ENCODE results near the gene PLAC1.

The PLAC1 gene

GRCh38 chrX:134543288-134543687, 115.0 kb downstream of the PLAC1 start:
- no peak for DNase-seq (ENCODE audit: low read depth)

- DNase-seq (ENCODE audit: low read depth), result peak; percentile 54
Measured at GRCh38 chrX:134542485-134542884, 115.8 kb downstream of the PLAC1 start.

GRCh38 chrX:134541906-134542305, 116.4 kb downstream of the PLAC1 start:
- no peak for DNase-seq (ENCODE audit: low read depth)

- DNase-seq (ENCODE audit: low read depth), result no peak
Measured at GRCh38 chrX:134538316-134538715, 120.0 kb downstream of the PLAC1 start.

- peak; percentile 86 for DNase-seq (ENCODE audit: low read depth)
Measured at GRCh38 chrX:134537179-134537955, 120.9 kb downstream of the PLAC1 start.

GRCh38 chrX:134533952-134534351, 124.3 kb downstream of the PLAC1 start:
- DNase-seq (ENCODE audit: low read depth), result no peak

DNA sequence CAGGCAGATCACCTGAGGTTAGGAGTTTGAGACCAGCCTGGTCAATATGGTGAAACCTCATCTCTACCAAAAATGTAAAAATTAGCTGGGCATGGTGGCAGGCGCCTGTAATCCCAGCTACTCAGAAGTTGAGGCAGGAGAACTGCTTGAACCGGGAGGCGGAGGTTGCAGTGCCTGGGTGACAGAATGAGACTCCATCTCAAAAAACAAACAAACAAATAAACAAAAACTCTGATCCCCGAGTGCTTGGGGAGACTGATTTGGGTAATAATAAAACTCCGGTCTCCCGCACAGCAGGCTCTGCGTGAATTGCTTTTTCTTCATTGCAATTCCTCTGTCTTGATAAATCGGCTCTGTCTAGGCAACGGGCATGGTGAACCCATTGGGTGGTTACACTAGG, 124.9 kb downstream of the PLAC1 start:
- DNase-seq (ENCODE audit: low read depth), result no peak

- no peak for DNase-seq (ENCODE audit: low read depth)
Measured at GRCh38 chrX:134530845-134531244, 127.4 kb downstream of the PLAC1 start.

DNA sequence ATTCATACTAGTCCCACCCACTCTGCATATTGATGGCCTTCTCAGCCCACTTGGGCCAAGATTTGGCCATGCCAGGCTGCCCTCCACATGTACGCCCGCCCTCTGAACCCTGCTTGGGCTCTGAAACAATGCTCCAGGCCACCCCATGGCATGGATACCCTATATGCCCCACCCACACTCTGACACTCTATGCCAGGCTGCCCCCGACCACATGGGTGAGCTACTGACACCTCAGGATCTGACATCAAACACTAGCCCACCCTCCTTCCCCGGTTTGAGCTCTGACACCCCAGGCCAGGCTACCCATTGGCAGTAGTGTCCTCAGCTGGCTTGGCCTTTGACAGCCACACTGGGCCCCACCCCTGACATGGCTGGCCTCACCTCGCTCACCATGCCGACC, 128.8 kb downstream of the PLAC1 start:
- no peak for DNase-seq (ENCODE audit: low read depth)

DNA sequence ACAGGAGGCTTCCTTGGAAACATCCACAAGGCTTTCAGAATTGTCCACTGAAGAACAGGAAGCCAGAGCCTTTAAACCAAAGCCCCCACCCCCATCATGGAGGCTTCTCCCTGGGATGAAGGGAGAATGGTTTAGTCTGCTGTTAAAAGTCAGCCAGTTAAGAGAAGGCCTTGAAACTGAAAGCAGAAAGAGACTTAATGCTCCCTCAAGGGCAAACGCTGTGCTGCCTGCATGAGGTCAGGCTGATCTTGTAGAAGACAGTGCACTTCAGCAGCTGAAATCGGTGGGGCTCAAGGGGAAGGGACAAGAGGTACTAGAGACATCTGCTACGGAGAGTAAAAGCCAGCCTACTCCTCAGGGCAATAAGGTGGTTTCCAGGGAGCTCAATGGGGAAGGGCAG, 129.3 kb downstream of the PLAC1 start:
- DNase-seq (ENCODE audit: low read depth), result no peak

- DNase-seq (ENCODE audit: low read depth), result peak; percentile 57
Measured at GRCh38 chrX:134526399-134526798, 131.9 kb downstream of the PLAC1 start.

DNA sequence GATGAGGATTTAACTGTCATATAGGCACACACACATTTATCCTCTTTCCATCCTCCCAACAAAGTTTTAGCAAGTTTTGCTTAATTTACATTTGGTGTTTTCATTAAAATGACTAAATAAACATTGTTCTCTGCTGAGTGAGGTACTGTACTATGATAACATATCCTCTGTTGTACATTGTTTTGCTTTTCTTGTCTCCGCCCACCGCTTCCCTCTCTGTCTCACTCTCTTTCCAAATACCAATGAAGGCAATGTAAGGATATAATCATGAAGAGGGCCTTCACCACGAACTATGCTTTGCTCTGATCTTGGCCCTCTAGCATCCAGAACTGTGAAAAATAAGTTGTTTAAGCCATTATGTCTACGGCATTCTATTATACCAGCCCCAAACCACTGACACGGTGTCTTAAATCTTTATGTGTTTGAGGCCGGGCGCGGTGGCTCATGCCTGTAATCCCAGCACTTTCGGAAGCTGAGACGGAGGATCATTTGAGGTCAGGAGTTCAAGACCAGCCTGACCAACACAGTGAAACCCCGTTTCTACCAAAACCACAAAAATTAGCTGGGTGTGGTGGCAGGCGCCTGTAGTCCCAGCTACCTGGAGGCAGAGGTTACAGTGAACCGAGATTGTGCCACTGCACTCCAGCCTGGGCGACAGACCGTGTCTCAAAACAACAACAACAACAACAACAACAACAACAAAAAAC, 133.0 kb downstream of the PLAC1 start:
- peak; percentile 21 for DNase-seq (ENCODE audit: low read depth)

- DNase-seq (ENCODE audit: low read depth), result no peak
Measured at GRCh38 chrX:134524181-134524580, 134.1 kb downstream of the PLAC1 start.

GRCh38 chrX:134520860-134521390, 137.3 kb downstream of the PLAC1 start:
- peak; percentile 75 for DNase-seq (ENCODE audit: low read depth)

All from ELR (cell line).